ENCODE measurements around the gene CCIN.
A peak's percentile ranks its signal among the peaks of the same experiment; 100 is the strongest.
"Not testable (repeated sequence)": the region's sequence is repeated elsewhere in the genome, so short reads cannot be mapped to it uniquely, and the experiment has no call there.

CCIN gene

DNA sequence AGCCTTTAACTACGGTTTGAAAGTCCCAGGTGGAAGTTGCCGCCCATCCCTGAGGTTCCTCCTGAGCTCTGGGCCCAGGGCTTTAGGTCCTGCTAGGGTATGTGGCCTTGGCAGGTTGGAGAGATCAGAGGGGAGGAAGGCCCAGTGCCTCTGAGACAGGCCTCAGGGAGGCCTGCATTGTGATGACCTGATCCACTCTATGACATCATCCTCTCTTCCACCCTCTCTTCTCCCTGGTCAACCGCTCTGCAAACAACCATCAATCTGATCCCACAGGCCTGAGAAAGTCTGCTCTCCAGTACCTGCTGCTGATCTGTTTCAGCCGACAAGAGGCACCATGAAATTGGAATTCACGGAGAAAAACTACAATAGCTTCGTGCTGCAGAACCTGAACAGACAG lies at the start of gene CCIN:
TSS of gene CCIN (plus strand) at position 223 of the 400 bp plus-strand sequence. CDS start at position 338, 115 bp downstream.
- no peak for DNase-seq (ENCODE audit: low spot score)

DNA sequence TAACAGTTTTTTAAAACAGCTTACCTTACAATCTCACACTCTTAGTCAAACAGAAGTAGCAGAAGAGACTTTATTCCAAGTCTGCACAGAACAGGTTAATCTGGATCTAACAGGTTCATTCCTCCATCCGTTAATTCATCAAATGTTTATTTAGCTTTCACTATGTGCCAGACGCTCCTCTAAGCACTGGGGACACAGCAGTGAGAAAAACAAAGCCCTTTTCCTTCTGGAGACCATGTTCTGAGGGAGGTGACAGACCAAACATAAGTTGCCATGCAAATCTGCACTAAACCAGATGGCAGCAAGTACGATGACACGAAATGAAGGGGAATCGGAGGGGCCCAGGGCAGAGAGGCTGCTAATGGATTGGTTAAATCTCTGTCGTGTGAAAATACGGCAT lies 49.7 kb upstream of the CCIN start:
- no peak for DNase-seq (ENCODE audit: low spot score)

DNA sequence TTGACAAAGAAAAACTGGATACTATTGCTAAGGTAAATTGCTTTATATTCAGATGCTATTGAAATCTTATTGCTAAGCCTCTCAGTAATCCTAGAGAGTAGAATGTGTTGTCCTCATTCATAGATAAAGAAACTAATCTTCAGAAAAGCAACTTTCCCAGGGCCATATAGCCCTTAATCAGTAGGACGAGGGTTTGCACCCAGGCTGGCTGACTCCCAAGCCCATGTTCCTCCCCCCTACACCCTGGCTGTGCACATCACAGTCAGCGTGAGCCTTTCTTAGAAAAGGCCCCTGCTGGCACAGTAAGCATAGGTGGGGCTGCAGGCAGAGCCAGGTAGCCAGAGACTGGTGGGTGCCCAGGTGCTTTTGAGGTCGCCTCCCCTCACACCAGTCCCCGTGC lies 48.5 kb upstream of the CCIN start:
- no peak for DNase-seq (ENCODE audit: low spot score)

DNA sequence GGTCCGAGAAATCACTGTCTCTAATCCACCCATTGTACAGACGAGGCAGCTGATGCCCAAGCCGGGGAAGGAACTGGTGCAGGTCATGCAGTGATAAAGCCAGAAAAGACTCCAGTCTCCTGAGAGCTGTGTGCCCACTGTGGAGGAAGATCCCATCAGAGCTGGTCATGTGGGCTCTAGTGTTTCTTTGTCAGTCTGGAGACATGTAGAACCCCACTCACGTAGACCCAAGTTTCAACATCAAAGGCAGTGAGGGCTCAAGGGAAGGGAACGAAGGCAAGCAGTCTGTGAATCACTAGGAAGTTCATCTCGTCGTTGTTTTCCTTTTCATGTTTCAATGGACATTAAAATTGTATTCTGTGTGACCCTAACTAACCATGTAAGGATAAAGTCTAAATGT lies 47.2 kb upstream of the CCIN start:
- DNase-seq (ENCODE audit: low spot score) = no peak

DNA sequence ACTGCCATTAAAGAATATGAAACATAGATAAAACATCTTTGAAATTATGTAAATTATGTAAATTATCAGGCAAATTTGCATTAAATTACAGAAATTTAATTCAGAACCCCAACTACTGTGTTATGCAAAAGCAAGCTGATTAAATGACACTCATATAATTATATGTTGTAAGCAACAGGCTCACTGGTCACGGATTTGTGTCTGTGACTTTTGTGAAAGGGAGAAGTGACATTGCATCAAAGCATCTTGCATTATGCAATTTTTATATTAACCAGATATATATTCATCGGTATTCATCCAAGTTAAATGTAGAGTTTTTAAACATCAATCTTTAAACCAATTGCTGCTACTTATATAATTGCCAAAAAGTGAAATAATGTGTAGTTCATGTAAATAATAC lies 45.7 kb upstream of the CCIN start:
- no peak for DNase-seq (ENCODE audit: low spot score)

DNA sequence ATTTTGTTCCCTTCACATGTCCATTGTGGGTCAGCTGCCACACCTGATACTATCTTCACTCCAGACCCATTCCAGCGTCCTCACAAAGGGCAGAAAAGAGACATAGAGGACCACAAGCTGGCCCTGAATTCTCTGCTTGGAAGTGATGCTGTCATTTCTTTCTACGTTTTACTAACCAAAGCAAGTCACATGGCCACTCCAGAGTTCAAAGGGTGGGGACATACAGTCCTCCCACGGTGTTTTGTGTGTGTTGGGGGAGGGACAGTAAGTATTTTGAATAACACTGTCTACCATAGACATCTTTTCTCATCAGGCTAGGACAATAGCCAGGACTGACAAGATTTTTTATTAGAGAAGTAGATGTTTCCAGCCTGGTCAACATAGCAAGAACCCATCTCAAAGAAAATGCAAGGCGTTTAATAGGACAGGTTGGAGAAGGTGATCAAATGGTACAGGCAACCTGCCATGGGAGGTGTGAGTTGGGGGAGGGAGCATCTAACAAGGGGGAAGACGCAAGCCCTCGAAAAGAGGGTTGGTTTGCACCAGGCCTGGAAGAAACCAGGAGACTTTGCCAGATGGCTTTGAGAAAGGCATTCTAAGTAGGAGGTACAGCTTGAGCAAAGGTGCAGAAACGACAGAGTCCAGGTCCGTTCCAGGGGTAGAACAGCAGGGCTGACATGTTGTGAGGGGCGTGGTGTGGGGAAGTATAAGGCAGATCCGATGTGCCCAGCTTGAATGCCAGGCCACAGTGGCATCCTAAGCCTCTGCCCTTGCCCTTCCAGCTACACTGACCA lies 43.9 kb upstream of the CCIN start:
- DNase-seq (ENCODE audit: low spot score) = no peak

DNA sequence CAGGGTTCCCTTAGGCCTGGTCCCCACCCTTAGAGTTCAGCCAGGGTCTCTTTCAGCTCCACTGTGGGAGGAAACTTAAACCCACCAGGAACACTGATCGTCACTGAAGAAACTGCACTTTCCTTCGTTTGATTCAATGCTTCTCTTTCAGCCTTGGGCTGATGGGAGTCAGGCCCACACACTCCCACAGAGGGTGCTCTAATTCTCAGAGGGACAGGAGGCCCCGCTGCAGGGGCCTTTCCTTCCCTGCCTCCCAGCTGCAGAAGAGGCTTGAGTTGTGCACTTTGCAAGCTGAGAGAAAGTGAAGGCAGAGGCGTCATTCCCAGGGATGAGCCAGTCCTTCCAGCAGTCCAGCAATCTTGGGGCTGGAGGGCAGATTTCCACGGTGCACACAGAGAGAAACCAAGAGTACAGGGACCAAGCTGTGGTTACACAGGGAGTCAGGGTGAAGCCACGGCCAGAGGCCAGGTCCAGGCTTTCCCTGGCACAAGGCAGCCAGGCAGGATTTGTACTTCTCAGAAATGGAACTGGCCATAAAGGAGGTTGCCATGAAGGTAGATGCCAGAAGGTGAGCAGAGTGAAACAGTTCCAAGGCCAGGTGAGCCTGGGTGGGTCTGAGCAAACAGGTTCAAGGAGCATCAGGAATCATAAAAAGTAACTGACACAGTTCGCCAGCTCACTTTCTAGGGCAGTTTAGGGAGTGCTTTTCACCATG lies 43.0 kb upstream of the CCIN start:
- no peak for DNase-seq (ENCODE audit: low spot score)

DNA sequence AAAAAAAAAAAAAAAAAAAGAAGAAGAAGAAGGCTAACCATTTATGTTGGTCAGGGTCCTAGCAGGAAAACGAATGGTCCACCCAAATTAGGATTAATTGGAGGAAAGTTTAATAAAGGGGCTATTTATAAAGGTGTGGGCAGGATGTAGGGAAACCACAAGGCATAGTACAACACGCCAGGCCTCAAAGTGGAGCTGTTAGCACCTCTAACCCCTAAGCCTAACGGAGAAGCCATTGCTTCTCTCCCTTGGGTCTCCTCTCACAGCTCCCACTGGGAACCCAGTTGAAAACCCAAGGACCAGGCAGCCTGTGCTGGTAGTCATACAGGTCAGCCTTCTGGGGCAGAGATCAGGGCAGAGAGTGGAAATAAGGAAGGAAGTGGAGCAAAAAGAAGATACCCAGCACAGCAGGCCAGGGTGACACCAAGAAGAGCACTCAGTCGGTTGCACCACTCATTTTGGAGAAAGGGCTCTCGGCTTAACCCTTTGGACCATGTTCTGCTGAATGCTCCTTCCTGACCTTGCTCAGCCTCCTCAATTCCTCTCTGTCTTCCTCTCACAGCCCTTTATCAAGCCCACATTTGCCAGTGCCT lies 41.4 kb upstream of the CCIN start:
- DNase-seq (ENCODE audit: low spot score) = no peak

DNA sequence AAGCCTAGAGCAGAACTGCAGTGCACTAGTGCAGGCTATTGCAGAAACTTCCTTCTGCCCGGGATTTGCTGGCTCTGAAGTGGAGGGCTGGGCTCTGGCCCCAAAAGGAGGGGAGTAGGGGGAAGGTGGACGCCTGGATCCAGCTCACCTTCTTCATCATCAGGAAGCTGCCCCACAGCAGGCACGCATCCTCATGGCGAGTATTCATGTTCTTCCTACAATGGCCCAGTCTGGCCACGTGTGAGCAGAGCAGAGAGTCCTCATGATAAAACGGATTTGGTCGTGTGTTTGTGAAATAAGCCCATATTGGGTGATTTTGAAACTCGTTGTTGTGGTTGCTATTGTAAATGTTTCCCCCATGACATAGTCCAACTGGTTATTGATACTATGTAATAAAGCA lies 40.8 kb upstream of the CCIN start:
- no peak for DNase-seq (ENCODE audit: low spot score)

DNA sequence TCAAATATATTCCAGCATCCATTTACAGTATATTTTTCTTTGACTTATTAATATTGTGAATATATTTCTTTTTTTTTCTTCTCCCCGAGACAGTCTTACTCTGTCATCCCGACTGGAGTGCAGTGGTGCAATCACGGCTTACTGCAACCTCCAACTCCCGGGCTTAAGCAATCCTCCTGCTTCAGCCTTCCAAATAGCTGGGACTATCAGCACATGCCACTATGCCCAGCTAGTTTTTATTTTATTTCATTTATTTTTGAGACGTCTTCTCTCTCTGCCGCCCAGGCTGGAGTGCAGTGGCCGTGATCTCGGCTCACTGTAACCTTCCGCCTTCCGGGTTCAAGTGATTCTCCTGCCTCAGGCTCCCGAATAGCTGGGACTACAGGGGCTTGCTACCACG lies 40.0 kb upstream of the CCIN start:
- DNase-seq (ENCODE audit: low spot score) = no peak

DNA sequence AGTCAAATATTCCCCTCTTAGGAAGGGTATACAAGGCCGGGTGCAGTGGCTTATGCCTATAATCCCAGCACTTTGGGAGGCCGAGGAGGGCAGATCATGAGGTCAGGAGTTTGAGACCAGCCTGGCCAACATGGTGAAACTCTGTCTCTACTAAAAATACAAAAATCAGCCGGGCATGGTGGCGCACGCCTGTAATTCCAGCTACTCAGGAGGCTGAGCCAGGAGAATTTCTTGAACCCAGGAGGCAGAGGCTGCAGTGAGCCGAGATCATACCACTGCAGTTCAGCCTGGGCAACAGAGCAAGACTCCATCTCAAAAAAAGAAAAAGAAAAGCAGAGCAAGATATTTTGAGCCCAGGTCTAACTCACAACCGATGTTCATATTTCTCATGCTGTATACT lies 37.5 kb upstream of the CCIN start:
- not testable (repeated sequence) for DNase-seq (ENCODE audit: low spot score)

DNA sequence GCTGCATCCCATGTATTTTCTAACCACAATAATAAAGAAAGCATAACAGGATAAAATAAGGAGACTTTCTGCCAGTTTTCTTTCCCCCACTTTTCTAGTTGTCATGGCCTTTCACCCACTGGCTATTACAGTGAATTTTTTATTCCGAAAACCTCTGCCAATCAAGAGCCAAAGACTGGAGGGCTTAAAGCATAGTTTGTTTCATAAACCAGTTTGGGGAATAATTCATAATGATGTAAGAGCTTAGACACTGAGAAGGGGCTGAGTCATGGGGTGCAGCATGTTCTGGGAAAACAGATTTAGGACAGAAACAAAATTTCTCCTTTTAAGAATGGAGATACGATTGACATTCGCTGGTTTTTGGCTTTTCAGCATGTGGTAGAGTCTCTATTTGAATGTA lies 37.1 kb upstream of the CCIN start:
- DNase-seq (ENCODE audit: low spot score) = no peak

DNA sequence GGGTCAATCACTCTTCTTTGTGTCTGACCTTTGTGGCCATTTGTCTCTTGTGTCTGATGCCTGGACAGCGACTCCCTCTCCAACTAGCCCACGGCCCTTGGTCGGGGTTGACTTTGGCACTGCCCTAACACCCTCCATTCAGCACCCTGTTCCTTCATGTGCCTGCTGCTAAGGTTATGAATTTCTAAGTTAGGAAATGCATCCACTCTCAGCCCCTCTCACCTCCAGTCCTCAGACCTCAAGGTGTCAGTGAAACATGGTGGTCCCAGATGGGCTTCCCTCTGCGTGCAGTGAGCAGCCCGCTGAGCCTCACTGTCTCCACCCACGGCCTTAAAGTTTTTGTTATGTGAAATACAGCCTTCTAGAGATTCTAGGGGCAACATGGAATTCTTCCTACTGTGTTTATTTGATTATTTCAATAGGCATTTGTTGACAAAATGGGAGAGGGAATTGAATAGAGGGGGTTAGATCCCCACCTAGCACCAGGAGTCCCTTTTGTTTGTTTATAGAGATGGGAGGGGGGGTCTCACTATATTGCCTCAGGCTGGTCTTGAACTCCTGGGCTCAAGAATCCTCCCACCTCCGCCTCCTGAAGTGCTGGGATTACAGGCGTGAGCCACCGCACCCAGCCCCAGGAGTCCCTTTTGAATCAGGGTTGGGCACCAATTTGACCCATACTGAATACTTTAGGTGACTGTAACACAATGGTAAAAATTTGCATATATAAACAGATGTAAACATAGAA lies 34.3 kb upstream of the CCIN start:
- DNase-seq (ENCODE audit: low spot score) = no peak

DNA sequence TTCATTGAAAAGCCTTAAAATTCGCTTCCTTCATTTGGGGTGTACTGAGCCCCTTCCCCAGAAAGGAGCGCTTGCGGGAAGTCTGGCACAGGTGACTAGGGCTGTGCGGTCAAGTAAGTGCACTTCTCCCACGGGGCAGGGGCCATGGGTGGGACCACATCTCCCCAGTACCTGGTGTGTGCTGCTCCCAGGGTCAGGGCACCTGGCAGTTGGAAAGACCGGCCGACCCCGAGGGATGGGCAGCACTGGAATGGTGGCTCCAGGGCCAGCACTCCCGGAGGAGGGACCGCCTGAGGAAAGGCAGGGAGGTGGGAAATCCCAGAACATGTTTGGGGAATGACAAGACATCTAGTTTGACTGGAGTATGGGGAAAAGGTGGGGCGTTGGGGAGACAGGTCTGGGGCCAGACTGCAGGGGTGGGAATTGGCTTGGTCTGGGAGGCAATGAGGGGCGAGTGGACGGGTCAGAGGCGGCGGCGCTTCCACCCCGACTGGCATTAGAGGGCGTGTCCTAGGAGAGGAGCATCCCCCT lies 33.4 kb upstream of the CCIN start:
- DNase-seq (ENCODE audit: low spot score) = no peak

DNA sequence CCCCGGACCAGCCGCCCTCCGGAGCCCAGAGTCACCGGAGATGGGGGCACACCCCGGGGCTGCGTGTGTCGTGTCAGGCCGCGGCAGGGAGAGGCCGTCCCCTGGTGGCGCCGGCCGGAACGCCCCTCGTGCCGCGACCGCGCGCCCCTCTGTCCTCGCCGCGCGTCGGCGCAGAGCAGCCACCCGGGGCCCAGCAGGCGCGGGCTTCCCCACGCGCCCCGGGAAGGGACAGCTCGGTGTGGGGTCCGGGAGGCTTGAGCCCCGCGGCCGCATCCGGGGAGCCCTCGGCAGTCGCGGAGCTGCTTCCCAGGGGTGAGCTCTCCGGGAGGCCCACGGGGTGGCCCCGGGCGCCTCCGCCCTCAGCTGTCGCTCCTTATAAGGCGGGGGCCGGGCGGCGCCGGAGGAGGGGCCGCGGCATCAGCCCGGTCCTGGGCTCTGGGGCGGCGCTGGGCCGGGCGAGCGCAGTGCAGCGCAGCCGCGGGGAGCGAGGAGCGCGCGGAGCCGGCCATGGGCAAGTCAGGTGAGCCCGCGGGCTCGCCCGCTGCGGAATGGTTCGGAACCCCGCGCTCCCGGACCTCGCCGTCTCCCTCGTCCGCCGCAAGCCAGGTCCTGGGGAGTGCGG lies 32.8 kb upstream of the CCIN start, which contains the start of gene GLIPR2:
TSS of gene GLIPR2 (plus strand) at position 462 of the 622 bp plus-strand sequence. CDS start at position 508, 46 bp downstream.
- peak; percentile 67 for DNase-seq (ENCODE audit: low spot score)

DNA sequence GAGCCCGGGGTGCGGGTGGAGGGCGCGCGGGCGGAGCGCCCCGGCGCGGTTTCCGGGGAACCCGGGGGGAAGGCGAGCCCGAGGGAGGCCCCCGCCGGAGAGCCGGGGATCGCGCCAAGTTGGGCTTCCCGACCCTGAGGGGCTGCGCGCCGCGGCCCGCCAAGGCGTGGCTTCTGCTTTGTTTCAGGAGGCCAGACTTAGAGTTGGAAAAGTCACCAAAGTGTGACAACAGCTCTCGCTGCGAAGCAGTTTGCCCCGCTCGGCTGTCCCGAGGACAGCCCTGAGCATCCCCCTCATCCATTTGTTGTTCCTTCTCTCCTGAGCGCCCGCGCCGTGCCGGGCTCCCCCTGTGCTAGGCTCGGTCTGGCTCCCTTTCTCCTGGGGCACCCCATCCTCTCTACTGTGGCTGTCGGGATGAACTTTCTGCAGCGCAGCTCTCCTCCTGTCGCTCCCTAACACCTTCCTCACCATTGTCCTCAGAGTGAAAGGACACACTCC lies 32.2 kb upstream of the CCIN start:
- DNase-seq (ENCODE audit: low spot score) = no peak

DNA sequence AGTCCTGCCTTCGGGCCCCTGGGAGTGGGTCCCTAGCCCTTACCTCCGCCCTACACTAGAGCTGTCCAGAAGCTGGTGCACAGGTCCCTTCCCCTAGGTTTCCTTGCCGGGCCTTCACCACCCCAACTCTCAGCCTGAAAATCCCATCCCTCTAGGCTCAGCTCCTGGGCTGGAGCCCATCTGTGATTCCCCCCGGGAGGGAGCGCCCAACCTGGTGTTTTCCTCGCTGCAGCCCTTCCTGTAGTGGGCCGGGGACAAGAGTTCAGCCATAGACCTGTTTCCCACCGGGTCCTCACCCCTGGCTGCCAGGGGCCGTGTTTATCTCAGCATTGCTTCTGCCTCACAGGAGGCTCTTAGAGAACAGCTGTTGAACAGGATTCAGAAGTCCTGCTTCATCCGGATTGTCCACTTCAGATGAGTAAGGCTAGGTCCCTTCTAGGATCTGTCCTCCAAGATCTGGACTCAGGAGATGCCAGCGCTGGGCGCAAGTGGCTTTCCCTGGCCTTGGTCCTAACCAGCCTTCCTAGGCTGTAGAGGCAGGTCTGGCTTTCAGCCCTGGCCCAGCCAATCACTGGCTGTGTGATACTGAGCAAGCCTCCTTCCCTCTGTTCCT lies 31.7 kb upstream of the CCIN start:
- no peak for DNase-seq (ENCODE audit: low spot score)

DNA sequence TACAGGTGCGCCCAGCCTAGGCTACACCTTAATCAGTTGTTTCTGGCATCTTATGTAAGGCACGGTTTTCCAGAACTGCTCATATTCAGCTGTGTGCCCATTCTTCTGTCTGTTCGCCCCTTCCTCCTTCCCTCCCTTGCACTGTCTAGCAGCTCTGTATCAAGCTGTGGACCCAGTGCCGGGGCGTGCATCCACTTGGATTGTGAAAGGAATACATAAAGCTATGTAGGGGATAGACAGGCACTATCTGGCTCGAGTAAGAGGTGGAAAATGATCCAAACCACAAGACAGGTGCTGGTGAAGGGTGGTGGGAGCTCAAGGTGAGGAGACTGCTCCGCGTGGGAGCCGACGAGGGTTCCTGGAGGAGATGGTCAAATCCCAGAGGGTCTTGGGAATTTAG lies 30.7 kb upstream of the CCIN start:
- DNase-seq (ENCODE audit: low spot score) = no peak

DNA sequence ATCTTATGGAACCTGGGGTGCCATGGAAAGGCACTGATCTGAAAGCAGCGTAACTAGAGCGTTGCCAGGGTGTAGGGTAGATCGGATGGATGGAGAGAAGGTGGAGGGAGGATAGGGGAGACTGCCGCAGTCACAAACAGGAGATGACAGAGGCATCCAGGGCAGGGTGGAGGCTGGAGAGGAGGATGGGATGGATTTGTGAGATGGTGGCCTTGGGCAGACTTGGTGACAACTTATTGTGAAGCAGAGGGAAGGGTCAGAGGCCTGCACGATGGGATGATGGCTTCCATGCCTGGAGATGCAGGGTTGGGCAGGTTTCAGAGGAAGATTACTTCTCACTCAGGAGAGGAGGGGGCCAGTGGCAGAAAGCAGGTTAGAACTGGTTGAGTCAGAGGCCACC lies 30.3 kb upstream of the CCIN start:
- DNase-seq (ENCODE audit: low spot score) = no peak

DNA sequence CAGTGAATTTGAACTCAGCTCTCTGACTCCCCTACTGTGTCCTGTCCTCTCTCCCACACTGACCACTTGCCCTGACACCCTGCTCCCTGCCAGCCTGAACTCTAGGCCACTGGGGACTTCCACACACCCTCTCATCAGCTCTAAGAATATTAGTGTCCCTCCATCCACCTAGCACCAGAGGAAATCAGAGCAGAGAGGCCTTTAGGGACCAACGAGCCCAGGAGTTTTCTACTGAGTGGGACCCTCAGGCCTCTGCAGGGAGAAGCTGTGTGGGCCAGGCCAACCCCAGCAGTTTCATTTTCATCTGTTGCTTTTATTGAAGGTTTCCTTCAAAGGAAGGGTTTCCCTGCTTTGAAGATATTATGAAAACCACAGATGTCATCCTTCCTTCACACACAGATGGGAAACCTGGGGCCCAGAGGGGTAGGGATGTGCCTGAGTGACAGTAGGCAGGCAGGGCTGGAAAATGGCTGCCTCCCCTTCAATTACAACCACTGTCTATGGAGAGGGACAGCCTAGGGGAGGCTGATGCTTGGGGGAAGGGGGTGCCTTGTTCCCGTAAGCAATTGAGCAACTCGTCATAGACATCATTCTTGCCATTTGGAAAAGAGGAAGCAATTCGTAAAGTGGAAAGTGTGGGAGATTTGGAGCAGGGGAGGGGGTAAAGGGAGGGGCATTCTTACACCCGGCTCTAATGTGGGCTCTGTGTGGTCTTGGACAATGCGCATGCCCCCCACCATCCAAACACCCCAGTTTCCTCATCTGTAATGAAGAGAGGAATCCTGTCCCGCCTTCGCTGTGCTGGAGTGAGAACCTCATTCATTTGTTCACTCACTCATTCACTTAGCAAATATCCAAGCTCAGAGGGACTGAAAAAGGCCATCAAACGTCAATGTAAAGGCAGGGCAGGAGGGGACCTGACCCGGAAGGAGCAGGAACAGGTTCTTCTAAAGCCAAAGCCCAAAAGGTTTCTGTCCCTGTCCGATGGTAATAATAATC lies 28.8 kb upstream of the CCIN start:
- no peak for DNase-seq (ENCODE audit: low spot score)
